HEK293 (cell line): ENCODE data around the gene CASP10.

Source experiments
- CTCF ChIA-PET: fragments of 350-600 bp; formaldehyde crosslinking; extraction: SDS; loops from one replicate; lab custom pipeline; 2021; ENCODE audit warnings: antibody characterized with exemption; lab: Yijun Ruan, JAX
- POLR2A ChIA-PET: fragments of 300-600 bp; formaldehyde crosslinking; extraction: SDS; loops from one replicate; lab custom pipeline; 2020; ENCODE audit warnings: antibody characterized with exemption, inconsistent platforms; lab: Yijun Ruan, JAX
- H3K27ac ChIP-seq: fragments of 200-500 bp; sonication (Bioruptor generic); 2 replicates; pipeline ENCODE4 v1.5.1; 2014; ENCODE audit warnings: low read depth, low read length, control low read depth, inconsistent platforms; ENCODE audit errors: extremely low read depth
- H3K36me3 ChIP-seq, 2 experiments: fragments of 200-500 bp in 1 of 2; sonication (Bioruptor generic) in 1 of 2; 1 replicate in 1 of 2; 2 replicates in 1 of 2; pipeline ENCODE4 v1.5.1; 2014 to 2017; ENCODE audit warnings: inconsistent platforms in 2 of 2, low read length in 2 of 2; ENCODE audit not compliant: control insufficient read depth in 2 of 2, insufficient read depth in 1 of 2
- H3K4me1 ChIP-seq: fragments of 200-500 bp; sonication (Bioruptor generic); 2 replicates; pipeline ENCODE4 v1.5.1; 2014; ENCODE audit warnings: mild to moderate bottlenecking, low read length, inconsistent platforms; ENCODE audit not compliant: control insufficient read depth, insufficient read depth
- H3K4me3 ChIP-seq: 2 replicates; pipeline ENCODE4 v1.5.1; 2011; ENCODE audit warnings: low read depth, mild to moderate bottlenecking, control low read depth, low read length, moderate library complexity
- H3K9me3 ChIP-seq: fragments of 200-500 bp; sonication (Bioruptor generic); 2 replicates; pipeline ENCODE4 v1.5.1; 2014; ENCODE audit warnings: low read depth, low read length, inconsistent platforms; ENCODE audit not compliant: control insufficient read depth, insufficient read depth
- CTCF ChIP-seq: fragments of 450-650 bp; formaldehyde crosslinking; IDR thresholded peaks from 2 replicates; pipeline ENCODE4 v1.5.1; 2016; ENCODE audit warnings: missing biosample characterization, missing genetic modification characterization
- PRDM1 ChIP-seq: fragments of 450-650 bp; formaldehyde crosslinking; IDR thresholded peaks from 2 replicates; pipeline ENCODE4; 2016; ENCODE audit warnings: missing biosample characterization, missing genetic modification characterization
- ZIC2 ChIP-seq: fragments of 450-650 bp; formaldehyde crosslinking; IDR thresholded peaks from 2 replicates; pipeline ENCODE4 v1.5.1; 2016; ENCODE audit warnings: missing biosample characterization, missing genetic modification characterization
- ZNF140 ChIP-seq: fragments of 450-650 bp; formaldehyde crosslinking; IDR thresholded peaks from 2 replicates; pipeline ENCODE4 v1.5.1; 2016; ENCODE audit warnings: missing biosample characterization, missing genetic modification characterization
- ZNF16 ChIP-seq: fragments of 450-650 bp; formaldehyde crosslinking; IDR thresholded peaks from 2 replicates; pipeline ENCODE4 v1.5.1; 2016; ENCODE audit warnings: low read depth, missing biosample characterization, missing genetic modification characterization
- ZNF341 ChIP-seq: fragments of 450-650 bp; formaldehyde crosslinking; IDR thresholded peaks from 2 replicates; pipeline ENCODE4; 2016; ENCODE audit warnings: low read depth, missing biosample characterization, missing genetic modification characterization
- ZNF449 ChIP-seq: fragments of 450-650 bp; formaldehyde crosslinking; IDR thresholded peaks from 2 replicates; pipeline ENCODE4 v1.5.1; 2017; ENCODE audit warnings: missing biosample characterization, mild to moderate bottlenecking, missing genetic modification characterization, moderate library complexity
- ZNF561 ChIP-seq: fragments of 450-650 bp; IDR thresholded peaks from 2 replicates; pipeline ENCODE4 v1.5.1; 2018; ENCODE audit warnings: missing biosample characterization, missing genetic modification characterization, borderline replicate concordance
- ZNF585B ChIP-seq: fragments of 450-650 bp; formaldehyde crosslinking; IDR thresholded peaks from 2 replicates; pipeline ENCODE4 v1.5.1; 2016; ENCODE audit warnings: missing biosample characterization, missing genetic modification characterization
- ZSCAN23 ChIP-seq: fragments of 450-650 bp; formaldehyde crosslinking; IDR thresholded peaks from 2 replicates; pipeline ENCODE4 v1.5.1; 2016; ENCODE audit warnings: missing biosample characterization, missing genetic modification characterization
- TF ChIP-seq, protein P1 (sequence below): fragments of 450-650 bp; IDR thresholded peaks from 2 replicates; pipeline ENCODE4 v1.5.1; 2018; ENCODE audit warnings: missing biosample characterization, missing genetic modification characterization
- TF ChIP-seq, protein P2 (sequence below): fragments of 450-650 bp; formaldehyde crosslinking; IDR thresholded peaks from 2 replicates; pipeline ENCODE4 v1.5.1; 2016; ENCODE audit warnings: missing biosample characterization, missing genetic modification characterization
- TF ChIP-seq, protein P3 (sequence below): fragments of 450-650 bp; formaldehyde crosslinking; IDR thresholded peaks from 2 replicates; pipeline ENCODE4 v1.5.1; 2016; ENCODE audit warnings: missing biosample characterization, missing genetic modification characterization
- TF ChIP-seq, protein P4 (sequence below): fragments of 450-650 bp; formaldehyde crosslinking; IDR thresholded peaks from 2 replicates; pipeline ENCODE4 v1.5.1; 2016; ENCODE audit warnings: missing biosample characterization, missing genetic modification characterization

The CASP10 gene

DNA sequence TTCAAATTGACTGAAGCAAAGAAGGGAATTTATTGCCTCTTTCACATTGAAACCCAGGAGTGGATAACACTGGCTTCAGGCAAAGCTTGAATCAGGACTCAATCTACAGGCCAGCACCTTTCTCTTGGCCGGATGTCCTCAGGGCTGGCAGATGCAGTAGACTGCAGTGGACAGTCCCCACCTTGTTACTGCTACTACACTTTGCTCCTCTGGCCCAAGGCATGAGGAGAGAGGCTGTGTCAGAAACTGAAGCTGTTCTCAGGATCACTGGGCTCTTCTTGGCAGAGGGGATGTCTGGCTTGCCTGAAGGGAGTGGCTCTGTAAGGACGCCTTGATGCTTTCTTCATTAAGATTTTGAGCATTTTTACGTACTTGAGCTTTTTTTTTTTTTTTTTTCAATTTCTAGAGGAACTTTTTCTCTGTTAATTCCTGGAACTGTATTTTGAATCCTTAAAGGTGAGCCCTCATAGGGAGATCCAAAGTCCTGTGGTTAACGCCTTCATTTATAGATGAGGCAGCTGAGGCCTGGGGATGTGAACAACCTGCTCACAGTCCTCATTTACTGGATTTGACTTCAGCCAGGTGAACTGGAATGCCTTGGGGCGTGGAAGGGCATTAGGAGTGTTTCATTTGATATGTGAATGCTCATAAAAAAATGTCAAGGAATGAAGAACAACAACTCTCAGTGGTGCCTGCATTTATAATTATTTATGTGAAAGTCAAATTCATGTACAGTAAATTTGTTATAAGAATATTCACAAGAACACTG lies 36.6 kb downstream of the CASP10 start:
- H3K27ac ChIP-seq: no peak overlapping the region
- H3K4me1 ChIP-seq: peaks cover 6% of the 10 kb centered on the region
- peaks cover 0 to 27% of the 10 kb centered on the region in 2 experiments; a peak in 2 of 3 replicates for H3K36me3 ChIP-seq
- H3K4me3 ChIP-seq: no peak overlapping the region
- TF ChIP-seq ZNF16: no peak
- no peak for TF ChIP-seq ZSCAN23 (tag by site-specific recombination)
- TF ChIP-seq ZIC2 (tag by site-specific recombination): no peak
- TF ChIP-seq, protein P1, sequence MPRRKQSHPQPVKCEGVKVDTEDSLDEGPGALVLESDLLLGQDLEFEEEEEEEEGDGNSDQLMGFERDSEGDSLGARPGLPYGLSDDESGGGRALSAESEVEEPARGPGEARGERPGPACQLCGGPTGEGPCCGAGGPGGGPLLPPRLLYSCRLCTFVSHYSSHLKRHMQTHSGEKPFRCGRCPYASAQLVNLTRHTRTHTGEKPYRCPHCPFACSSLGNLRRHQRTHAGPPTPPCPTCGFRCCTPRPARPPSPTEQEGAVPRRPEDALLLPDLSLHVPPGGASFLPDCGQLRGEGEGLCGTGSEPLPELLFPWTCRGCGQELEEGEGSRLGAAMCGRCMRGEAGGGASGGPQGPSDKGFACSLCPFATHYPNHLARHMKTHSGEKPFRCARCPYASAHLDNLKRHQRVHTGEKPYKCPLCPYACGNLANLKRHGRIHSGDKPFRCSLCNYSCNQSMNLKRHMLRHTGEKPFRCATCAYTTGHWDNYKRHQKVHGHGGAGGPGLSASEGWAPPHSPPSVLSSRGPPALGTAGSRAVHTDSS (tag by site-specific recombination): no peak
- no peak for TF ChIP-seq ZNF585B (tag by site-specific recombination)
- no peak for TF ChIP-seq ZNF140 (tag by site-specific recombination)
- no peak for TF ChIP-seq CTCF (tag by site-specific recombination)
- TF ChIP-seq, protein P2, sequence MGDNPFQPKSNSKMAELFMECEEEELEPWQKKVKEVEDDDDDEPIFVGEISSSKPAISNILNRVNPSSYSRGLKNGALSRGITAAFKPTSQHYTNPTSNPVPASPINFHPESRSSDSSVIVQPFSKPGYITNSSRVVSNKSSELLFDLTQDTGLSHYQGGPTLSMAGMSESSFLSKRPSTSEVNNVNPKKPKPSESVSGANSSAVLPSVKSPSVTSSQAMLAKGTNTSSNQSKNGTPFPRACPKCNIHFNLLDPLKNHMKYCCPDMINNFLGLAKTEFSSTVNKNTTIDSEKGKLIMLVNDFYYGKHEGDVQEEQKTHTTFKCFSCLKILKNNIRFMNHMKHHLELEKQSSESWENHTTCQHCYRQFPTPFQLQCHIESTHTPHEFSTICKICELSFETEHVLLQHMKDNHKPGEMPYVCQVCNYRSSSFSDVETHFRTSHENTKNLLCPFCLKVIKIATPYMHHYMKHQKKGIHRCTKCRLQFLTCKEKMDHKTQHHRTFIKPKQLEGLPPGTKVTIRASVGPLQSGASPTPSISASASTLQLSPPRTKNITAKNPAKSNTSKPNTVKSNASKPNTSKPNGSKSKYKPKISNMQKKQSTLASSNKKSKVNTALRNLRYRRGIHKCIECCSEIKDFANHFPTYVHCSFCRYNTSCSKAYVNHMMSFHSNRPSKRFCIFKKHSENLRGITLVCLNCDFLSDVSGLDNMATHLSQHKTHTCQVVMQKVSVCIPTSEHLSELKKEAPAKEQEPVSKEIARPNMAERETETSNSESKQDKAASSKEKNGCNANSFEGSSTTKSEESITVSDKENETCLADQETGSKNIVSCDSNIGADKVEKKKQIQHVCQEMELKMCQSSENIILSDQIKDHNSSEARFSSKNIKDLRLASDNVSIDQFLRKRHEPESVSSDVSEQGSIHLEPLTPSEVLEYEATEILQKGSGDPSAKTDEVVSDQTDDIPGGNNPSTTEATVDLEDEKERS (tag by site-specific recombination): no peak
- TF ChIP-seq PRDM1: no peak
- no peak for TF ChIP-seq ZNF449 (tag by site-specific recombination)
- no peak for TF ChIP-seq ZNF561 (tag by site-specific recombination)
- TF ChIP-seq, protein P3, sequence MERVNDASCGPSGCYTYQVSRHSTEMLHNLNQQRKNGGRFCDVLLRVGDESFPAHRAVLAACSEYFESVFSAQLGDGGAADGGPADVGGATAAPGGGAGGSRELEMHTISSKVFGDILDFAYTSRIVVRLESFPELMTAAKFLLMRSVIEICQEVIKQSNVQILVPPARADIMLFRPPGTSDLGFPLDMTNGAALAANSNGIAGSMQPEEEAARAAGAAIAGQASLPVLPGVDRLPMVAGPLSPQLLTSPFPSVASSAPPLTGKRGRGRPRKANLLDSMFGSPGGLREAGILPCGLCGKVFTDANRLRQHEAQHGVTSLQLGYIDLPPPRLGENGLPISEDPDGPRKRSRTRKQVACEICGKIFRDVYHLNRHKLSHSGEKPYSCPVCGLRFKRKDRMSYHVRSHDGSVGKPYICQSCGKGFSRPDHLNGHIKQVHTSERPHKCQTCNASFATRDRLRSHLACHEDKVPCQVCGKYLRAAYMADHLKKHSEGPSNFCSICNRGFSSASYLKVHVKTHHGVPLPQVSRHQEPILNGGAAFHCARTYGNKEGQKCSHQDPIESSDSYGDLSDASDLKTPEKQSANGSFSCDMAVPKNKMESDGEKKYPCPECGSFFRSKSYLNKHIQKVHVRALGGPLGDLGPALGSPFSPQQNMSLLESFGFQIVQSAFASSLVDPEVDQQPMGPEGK: no peak
- no peak for TF ChIP-seq ZNF341 (tag by site-specific recombination)
- TF ChIP-seq, protein P4, sequence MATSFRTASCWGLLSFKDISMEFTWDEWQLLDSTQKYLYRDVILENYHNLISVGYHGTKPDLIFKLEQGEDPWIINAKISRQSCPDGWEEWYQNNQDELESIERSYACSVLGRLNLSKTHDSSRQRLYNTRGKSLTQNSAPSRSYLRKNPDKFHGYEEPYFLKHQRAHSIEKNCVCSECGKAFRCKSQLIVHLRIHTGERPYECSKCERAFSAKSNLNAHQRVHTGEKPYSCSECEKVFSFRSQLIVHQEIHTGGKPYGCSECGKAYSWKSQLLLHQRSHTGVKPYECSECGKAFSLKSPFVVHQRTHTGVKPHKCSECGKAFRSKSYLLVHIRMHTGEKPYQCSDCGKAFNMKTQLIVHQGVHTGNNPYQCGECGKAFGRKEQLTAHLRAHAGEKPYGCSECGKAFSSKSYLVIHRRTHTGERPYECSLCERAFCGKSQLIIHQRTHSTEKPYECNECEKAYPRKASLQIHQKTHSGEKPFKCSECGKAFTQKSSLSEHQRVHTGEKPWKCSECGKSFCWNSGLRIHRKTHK (tag by site-specific recombination): no peak
- ChIA-PET POLR2A (no interaction called here), CTCF (interaction anchor here (0.6 to 3.5 kb wide), 4 partner anchors 13 to 314 kb away, joined by 3 to 37 read pairs (median 4); no protein-coding TSS in a partner anchor)
- no peaks in the 10 kb centered on the region for H3K9me3 ChIP-seq
